ENCODE measurements around the gene CLDN15. TPM values are rescaled to one million over a fixed set of nuclear protein-coding genes. Genes with fewer than 3 reads are reported as not detected.

CLDN15 gene
- total RNA-seq, 1 experiment from 2014 or later: 9.1 TPM

DNA sequence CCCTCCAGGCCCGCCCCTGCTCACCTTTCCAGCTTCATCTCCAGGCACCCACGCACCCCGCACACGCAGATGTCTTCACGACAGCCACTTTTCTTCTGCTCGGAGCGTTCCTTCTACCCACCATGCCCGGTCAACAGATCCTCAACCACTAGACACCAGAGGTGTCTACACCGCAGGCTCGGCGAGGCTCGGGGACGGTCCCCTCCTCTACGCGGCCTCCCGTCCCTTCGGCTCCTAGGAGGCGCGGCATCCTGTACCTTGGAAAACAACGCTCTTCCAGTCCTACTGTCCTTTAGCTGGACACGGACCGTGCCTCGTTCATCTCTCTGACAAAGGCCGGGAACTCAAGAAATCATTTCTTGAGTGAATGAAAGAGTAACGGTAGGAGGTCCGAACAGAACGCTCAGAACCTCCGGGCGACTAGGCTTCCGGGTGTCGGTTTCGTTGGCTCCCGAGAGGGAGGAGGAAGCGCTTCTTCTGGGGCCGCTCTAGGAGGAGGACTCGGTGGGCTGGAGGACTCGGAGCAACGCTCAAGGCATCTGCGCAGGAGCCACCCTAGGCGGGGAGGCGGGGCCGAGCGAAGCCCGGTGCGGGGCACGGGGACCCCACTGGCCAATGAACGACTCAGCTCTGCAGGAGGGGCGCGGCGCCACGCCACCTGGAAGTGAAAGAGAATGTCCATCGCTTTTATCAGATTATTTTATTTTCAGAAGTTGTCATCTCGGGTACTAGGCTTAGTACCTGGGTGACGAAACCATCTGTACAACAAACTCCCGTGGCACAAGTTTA lies 14.5 kb upstream of the CLDN15 start:
- Histone ChIP-seq H3K36me3 (ENCODE audit: control insufficient read depth, insufficient read depth, low read length) (no peaks in the 10 kb centered on the region; the same call in 1 of the 2 replicates), H3K27me3 (replicated peaks; ENCODE audit: control insufficient read depth, insufficient read depth, low read length) (no peaks in the 10 kb centered on the region), H3K4me1 (no peaks in the 10 kb centered on the region), H3K4me3 (ENCODE audit: low read depth, low read length) (peak overlapping the region; percentile 80), H3K9me3 (no peaks in the 10 kb centered on the region)
- Mint-ChIP-seq H3K27me3 (ENCODE audit: insufficient read depth, unreplicated experiment) (no peaks in the 10 kb centered on the region), H3K9me3 (ENCODE audit: unreplicated experiment) (no peaks in the 10 kb centered on the region), H3K36me3 (ENCODE audit: insufficient read depth, unreplicated experiment) (peaks cover 35% of the 10 kb centered on the region), H3K27ac (ENCODE audit: unreplicated experiment) (peak overlapping the region; percentile 92), H3K4me1 (ENCODE audit: low read depth, unreplicated experiment) (peaks cover 6% of the 10 kb centered on the region), H3K4me3 (ENCODE audit: unreplicated experiment) (peak overlapping the region; percentile 88)
- BruUV-seq (replicated peaks): TSS peak; percentile 58
- intact Hi-C loops (cut with micrococcal nuclease; ENCODE audit: unreplicated experiment): loop anchor here (1.0 to 2.0 kb wide), 4 partner anchors 8 to 51 kb away; partner anchors contain the start of genes MOGAT3 and ZNHIT1
- TF ChIP-seq, protein P1, sequence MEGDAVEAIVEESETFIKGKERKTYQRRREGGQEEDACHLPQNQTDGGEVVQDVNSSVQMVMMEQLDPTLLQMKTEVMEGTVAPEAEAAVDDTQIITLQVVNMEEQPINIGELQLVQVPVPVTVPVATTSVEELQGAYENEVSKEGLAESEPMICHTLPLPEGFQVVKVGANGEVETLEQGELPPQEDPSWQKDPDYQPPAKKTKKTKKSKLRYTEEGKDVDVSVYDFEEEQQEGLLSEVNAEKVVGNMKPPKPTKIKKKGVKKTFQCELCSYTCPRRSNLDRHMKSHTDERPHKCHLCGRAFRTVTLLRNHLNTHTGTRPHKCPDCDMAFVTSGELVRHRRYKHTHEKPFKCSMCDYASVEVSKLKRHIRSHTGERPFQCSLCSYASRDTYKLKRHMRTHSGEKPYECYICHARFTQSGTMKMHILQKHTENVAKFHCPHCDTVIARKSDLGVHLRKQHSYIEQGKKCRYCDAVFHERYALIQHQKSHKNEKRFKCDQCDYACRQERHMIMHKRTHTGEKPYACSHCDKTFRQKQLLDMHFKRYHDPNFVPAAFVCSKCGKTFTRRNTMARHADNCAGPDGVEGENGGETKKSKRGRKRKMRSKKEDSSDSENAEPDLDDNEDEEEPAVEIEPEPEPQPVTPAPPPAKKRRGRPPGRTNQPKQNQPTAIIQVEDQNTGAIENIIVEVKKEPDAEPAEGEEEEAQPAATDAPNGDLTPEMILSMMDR (IDR thresholded peaks at IDR 0.05; ENCODE audit: insufficient read depth in 1 of 2, low read depth in 1 of 2, low read length in 1 of 2, severe bottlenecking in 1 of 2, unreplicated experiment in 1 of 2): no peak
- DNase-seq: peak; percentile 99 to 100
- POLR2A ChIA-PET: interaction anchor here (0.5 to 1.3 kb wide), 7 partner anchors 8 to 108 kb away, joined by 3 to 6 read pairs (median 4); partner anchors contain the start of gene ZNHIT1
- CTCF ChIA-PET: interaction anchor here (0.5 to 2.2 kb wide), 6 partner anchors 8 to 108 kb away, joined by 3 to 14 read pairs (median 4); partner anchors contain the start of genes PLOD3 and ZNHIT1

DNA sequence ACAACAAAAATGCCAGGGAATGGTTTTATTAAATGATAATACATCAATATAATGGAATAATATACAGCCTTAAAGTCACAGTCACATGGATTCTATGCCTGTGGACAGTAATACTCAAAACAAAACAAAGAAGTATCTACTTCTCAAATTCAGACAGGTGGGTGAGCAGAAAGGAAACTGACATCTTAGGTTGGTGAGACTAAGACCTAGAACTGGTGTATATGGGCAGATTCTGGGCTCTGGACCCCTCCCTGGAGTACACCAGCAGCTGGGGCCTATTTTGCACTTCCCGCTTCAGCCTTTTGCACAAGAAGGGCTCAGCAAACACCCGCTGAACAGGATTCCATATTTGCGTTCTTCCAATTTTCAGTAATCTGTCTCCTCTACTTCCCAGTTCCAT lies 12.7 kb upstream of the CLDN15 start:
- no peaks in the 10 kb centered on the region for H3K9me3 ChIP-seq
- no TSS peak for BruUV-seq (replicated peaks)
- 0 out of 2 replicates have a peak, but pooled peaks cover under 1% of the 10 kb centered on the region for H3K4me1 ChIP-seq
- CTCF ChIA-PET: no interaction called here
- TF ChIP-seq, protein P1 (IDR thresholded peaks at IDR 0.05; ENCODE audit: insufficient read depth in 1 of 2, low read depth in 1 of 2, low read length in 1 of 2, severe bottlenecking in 1 of 2, unreplicated experiment in 1 of 2): no peak
- no peak for DNase-seq
- Mint-ChIP-seq H3K4me1 (ENCODE audit: low read depth, unreplicated experiment) (peaks cover 6% of the 10 kb centered on the region), H3K36me3 (ENCODE audit: insufficient read depth, unreplicated experiment) (peaks cover 35% of the 10 kb centered on the region), H3K4me3 (ENCODE audit: unreplicated experiment) (peak overlapping the region; percentile 64), H3K27me3 (ENCODE audit: insufficient read depth, unreplicated experiment) (no peaks in the 10 kb centered on the region), H3K27ac (ENCODE audit: unreplicated experiment) (no peak overlapping the region), H3K9me3 (ENCODE audit: unreplicated experiment) (no peaks in the 10 kb centered on the region)
- POLR2A ChIA-PET: no interaction called here
- intact Hi-C loops (cut with micrococcal nuclease; ENCODE audit: unreplicated experiment): no loop called here
- H3K36me3 ChIP-seq (ENCODE audit: control insufficient read depth, insufficient read depth, low read length): no peaks in the 10 kb centered on the region; the same call in 1 of the 2 replicates
- H3K27me3 ChIP-seq (replicated peaks; ENCODE audit: control insufficient read depth, insufficient read depth, low read length): no peaks in the 10 kb centered on the region
- no peak overlapping the region for H3K4me3 ChIP-seq (ENCODE audit: low read depth, low read length)

DNA sequence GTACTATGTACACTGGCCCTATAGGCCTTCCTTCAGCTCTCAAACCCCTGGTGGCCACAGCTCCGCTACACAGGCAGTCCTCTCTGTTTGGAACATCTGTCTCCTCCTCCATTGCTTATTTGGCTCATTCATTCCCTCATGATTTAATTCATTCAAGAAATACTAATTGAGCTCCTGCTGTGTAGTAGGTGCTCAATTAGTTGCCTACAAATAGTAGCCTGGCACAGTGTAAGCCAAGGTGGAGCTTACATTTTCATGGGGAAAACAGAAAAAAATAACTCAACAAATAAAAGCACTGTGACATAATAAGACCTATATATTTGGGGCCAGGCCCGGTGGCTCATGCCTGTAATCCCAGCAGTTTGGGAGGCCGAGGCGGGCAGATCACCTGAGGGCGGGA lies 10.7 kb upstream of the CLDN15 start:
- H3K4me1 ChIP-seq: peaks cover 10% of the 10 kb centered on the region; the same call in 1 of the 2 replicates
- Mint-ChIP-seq H3K9me3 (ENCODE audit: unreplicated experiment) (no peaks in the 10 kb centered on the region), H3K4me1 (ENCODE audit: low read depth, unreplicated experiment) (peaks cover 6% of the 10 kb centered on the region), H3K36me3 (ENCODE audit: insufficient read depth, unreplicated experiment) (peaks cover 53% of the 10 kb centered on the region), H3K27me3 (ENCODE audit: insufficient read depth, unreplicated experiment) (no peaks in the 10 kb centered on the region), H3K27ac (ENCODE audit: unreplicated experiment) (no peak overlapping the region), H3K4me3 (ENCODE audit: unreplicated experiment) (no peak overlapping the region)
- TF ChIP-seq, protein P1 (IDR thresholded peaks at IDR 0.05; ENCODE audit: insufficient read depth in 1 of 2, low read depth in 1 of 2, low read length in 1 of 2, severe bottlenecking in 1 of 2, unreplicated experiment in 1 of 2): no peak
- no peaks in the 10 kb centered on the region for H3K9me3 ChIP-seq
- BruUV-seq (replicated peaks): no TSS peak
- ChIA-PET CTCF (interaction anchor here (0.7 to 1.5 kb wide), 2 partner anchors 35 to 104 kb away, joined by 4 to 6 read pairs; no protein-coding TSS in a partner anchor), POLR2A (no interaction called here)
- no peak for DNase-seq
- no peaks in the 10 kb centered on the region; the same call in 1 of the 2 replicates for H3K36me3 ChIP-seq (ENCODE audit: control insufficient read depth, insufficient read depth, low read length)
- no peaks in the 10 kb centered on the region for H3K27me3 ChIP-seq (replicated peaks; ENCODE audit: control insufficient read depth, insufficient read depth, low read length)
- intact Hi-C loops (cut with micrococcal nuclease; ENCODE audit: unreplicated experiment): no loop called here
- no peak overlapping the region for H3K4me3 ChIP-seq (ENCODE audit: low read depth, low read length)

Measured in Caco-2 (cell line).